HEK293T (cell line): ENCODE measurements around the gene TJAP1.
"Not testable (repeated sequence)": the region's sequence is repeated elsewhere in the genome, so short reads cannot be mapped to it uniquely, and the experiment has no call there.

Source experiments
- CTCF ChIA-PET: fragments of 350-600 bp; formaldehyde crosslinking; extraction: SDS; loops from one replicate; lab custom pipeline; 2021; ENCODE audit warnings: antibody characterized with exemption, inconsistent platforms; lab: Yijun Ruan, JAX
- POLR2A ChIA-PET: fragments of 350-600 bp; formaldehyde crosslinking; extraction: SDS; loops from one replicate; lab custom pipeline; 2020; ENCODE audit warnings: antibody characterized with exemption, inconsistent platforms; lab: Yijun Ruan, JAX
- DNase-seq: peaks from one replicate; pipeline ENCODE4 v3.0.0; 2012; ENCODE audit warnings: mixed read lengths; ENCODE audit errors: extremely low spot score
- ARNT ChIP-seq: fragments of 450-650 bp; IDR thresholded peaks from 2 replicates; pipeline ENCODE4 v1.6.1; 2017; ENCODE audit warnings: mild to moderate bottlenecking
- BHLHE40 ChIP-seq: fragments of 450-650 bp; IDR thresholded peaks from 2 replicates; pipeline ENCODE4 v1.6.1; 2016; ENCODE audit warnings: mild to moderate bottlenecking, moderate library complexity, borderline replicate concordance
- CTBP1 ChIP-seq: fragments of 450-650 bp; IDR thresholded peaks from 2 replicates; pipeline ENCODE4 v1.6.1; 2016; ENCODE audit warnings: borderline replicate concordance
- ELF4 ChIP-seq: fragments of 450-650 bp; IDR thresholded peaks from 2 replicates; pipeline ENCODE4 v1.6.1; 2017; ENCODE audit warnings: antibody characterized with exemption
- FOXA1 ChIP-seq: fragments of 450-650 bp; IDR thresholded peaks from 2 replicates; pipeline ENCODE4 v1.6.1; 2016; ENCODE audit warnings: mild to moderate bottlenecking
- FOXK2 ChIP-seq: fragments of 450-650 bp; IDR thresholded peaks from 2 replicates; pipeline ENCODE4 v1.6.1; 2016; ENCODE audit warnings: mild to moderate bottlenecking
- FOXM1 ChIP-seq: fragments of 450-650 bp; IDR thresholded peaks from 2 replicates; pipeline ENCODE4 v1.6.1; 2017; ENCODE audit warnings: mild to moderate bottlenecking, borderline replicate concordance
- HDGF ChIP-seq: fragments of 450-650 bp; IDR thresholded peaks from 2 replicates; pipeline ENCODE4 v1.6.1; 2017; ENCODE audit warnings: antibody characterized with exemption, borderline replicate concordance
- L3MBTL2 ChIP-seq: fragments of 450-650 bp; conservative IDR thresholded peaks from 2 replicates; pipeline ENCODE4 v1.6.1; 2016; ENCODE audit warnings: mild to moderate bottlenecking
- LEF1 ChIP-seq: fragments of 450-650 bp; IDR thresholded peaks from 2 replicates; pipeline ENCODE4 v1.6.1; 2017; ENCODE audit warnings: mild to moderate bottlenecking, borderline replicate concordance
- NFRKB ChIP-seq: fragments of 450-650 bp; IDR thresholded peaks from 2 replicates; pipeline ENCODE4 v1.6.1; 2016; ENCODE audit warnings: mild to moderate bottlenecking, moderate library complexity
- SP1 ChIP-seq: fragments of 450-650 bp; IDR thresholded peaks from 2 replicates; pipeline ENCODE4 v1.6.1; 2017
- SUZ12 ChIP-seq: fragments of 450-650 bp; IDR thresholded peaks from 2 replicates; pipeline ENCODE4 v1.6.1; 2016; ENCODE audit warnings: mild to moderate bottlenecking
- TARDBP ChIP-seq: fragments of 450-650 bp; IDR thresholded peaks from 2 replicates; pipeline ENCODE4 v1.6.1; 2016
- ZNF384 ChIP-seq: fragments of 450-650 bp; IDR thresholded peaks from 2 replicates; pipeline ENCODE4 v1.6.1; 2016
- TF ChIP-seq, protein P1 (sequence below): fragments of 450-650 bp; IDR thresholded peaks from 2 replicates; pipeline ENCODE4 v1.6.1; 2016

TJAP1 gene

DNA sequence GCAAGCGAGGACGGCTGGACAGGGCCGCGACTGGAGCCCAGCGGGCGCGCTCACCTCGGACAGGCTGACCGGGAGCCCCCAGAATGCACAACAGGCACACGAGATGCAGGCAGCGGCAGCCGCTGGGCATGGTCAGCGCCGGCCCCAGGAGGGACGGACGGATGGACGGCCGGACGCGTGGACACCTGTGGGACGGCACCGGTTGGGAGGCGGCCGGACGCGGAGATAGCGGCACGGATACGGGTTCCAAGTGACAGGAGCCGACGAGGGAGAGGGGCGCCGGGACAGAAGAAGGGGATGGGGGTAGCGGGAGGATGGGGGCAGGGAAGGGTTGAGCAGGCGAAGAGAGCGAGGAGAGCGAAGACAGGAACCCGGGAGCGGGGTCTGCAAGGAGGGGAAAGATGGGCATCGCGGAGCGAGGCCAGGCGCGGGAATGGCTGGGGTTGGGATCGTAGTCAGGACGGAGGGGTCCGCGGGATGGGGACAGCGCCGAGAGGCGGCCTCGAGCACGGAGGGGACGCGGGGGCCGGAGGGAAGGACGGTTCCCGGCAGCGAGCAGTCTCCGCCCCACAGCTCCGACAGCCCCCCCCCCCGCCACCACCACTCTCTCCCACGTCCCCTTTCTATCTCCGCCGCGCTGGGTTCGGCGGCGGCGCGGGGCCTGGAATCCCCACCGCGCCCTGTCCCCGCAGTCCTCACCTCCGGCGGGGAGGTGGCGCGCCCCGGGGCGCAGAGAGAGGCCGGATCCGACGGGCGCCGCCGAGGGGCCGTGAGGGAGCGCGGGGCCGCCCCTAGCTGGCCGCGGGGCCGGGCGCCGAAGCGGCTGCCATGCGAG lies 22.5 kb upstream of the TJAP1 start:
- POLR2A ChIA-PET, result interaction anchor here (0.6 to 2.4 kb wide), 2 partner anchors 22 to 51 kb away, joined by 3 to 18 read pairs; partner anchors contain the start of gene TJAP1

DNA sequence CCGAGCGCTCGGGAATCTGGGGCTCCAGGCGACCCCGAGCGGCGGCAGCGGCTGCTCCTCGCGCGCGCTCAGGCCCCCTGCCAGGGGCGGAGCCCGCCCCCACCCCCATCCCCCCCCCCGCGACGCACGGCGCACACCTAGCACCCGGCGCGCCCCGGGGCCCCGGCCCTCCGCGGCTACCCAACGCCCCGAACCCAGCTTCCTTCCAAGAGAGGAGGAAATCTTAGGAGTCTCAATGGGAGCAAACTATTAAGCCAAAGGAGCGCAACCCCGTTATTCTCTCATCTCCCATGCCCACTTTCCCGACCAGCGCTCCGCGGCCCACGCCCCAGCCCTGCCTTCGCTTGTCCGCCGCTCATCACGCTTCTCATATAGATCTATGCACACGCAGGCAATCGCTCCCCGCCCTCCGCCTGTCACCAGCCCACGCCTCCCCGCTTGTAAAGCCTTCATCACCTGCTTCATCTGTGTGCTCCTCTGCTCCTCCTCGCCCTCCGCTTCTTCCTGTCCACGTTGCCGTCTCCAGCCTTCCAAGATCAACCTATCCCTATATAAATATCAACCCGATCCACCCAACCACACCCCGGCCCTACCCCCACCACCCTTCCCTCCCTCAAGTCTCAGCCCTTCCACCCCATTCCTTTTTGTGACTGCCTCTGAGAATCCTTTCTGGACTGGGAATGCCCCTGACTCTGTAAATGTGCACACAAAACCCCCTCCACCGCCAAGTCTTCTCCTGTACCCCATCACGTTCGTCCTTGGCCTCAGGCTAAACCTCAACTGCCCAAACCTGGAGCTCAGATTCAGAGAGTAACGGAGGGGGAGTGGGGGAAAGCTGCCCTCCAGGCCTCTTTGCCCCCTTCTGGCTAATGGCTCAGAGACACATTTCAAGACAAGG lies 21.6 kb upstream of the TJAP1 start, which contains the start of gene DLK2:
Gene DLK2 (minus strand): TSS at position 18 of the 898 bp plus-strand sequence. CDS start 723 bp downstream, outside the sequence.
- ChIA-PET POLR2A (interaction anchor here (0.6 to 2.4 kb wide), 5 partner anchors 21 to 174 kb away, joined by 3 to 18 read pairs (median 3); partner anchors contain the start of genes TJAP1 and ZNF318), CTCF (interaction anchor here (1.1 to 1.6 kb wide), 4 partner anchors 37 to 51 kb away, joined by 3 to 5 read pairs (median 4); no protein-coding TSS in a partner anchor)
- 0 out of 2 replicates have a peak, but pooled peaks have one; percentile 27 for TF ChIP-seq CTBP1
- no peak for TF ChIP-seq L3MBTL2
- TF ChIP-seq, protein P1, sequence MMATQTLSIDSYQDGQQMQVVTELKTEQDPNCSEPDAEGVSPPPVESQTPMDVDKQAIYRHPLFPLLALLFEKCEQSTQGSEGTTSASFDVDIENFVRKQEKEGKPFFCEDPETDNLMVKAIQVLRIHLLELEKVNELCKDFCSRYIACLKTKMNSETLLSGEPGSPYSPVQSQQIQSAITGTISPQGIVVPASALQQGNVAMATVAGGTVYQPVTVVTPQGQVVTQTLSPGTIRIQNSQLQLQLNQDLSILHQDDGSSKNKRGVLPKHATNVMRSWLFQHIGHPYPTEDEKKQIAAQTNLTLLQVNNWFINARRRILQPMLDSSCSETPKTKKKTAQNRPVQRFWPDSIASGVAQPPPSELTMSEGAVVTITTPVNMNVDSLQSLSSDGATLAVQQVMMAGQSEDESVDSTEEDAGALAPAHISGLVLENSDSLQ, result peak; percentile 52; the same call in 1 of the 2 replicates
- no peak for TF ChIP-seq TARDBP
- TF ChIP-seq ARNT, result no peak
- no peak for TF ChIP-seq ELF4
- DNase-seq, result peak; percentile 52

More for the DNA sequence above, 22.5 kb upstream of the TJAP1 start:
- CTCF ChIA-PET, result interaction anchor here (1.2 to 1.6 kb wide), 2 partner anchors 42 to 51 kb away, joined by 3 to 5 read pairs; no protein-coding TSS in a partner anchor
- TF ChIP-seq ARNT (no peak), SP1 (no peak), TARDBP (no peak), NFRKB (no peak), L3MBTL2 (peak; percentile 35), ZNF384 (no peak), HDGF (no peak)
- TF ChIP-seq, protein P1, result no peak
- DNase-seq, result peak; percentile 82

DNA sequence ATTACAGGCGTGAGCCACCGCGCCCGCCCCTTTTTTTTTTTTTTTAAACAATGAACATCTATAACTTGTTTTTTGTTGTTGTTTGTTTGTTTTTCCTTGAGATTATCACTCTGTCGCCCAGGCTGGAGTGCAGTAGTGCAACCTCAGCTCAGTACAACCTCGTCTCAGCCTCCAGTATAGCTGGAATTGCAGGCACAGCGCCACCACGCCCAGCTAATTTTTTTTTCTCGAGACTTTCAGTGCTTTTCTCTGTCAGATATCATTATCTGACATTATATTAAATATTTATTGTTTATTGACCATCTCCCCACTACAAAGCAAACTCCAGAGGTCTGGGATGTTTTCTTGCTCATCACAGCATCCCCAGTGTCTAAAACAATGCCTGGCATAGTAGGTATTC lies 19.7 kb upstream of the TJAP1 start:
- CTCF ChIA-PET, result interaction anchor here (0.6 to 0.9 kb wide), 3 partner anchors 48 to 189 kb away, joined by 4 to 6 read pairs (median 5); no protein-coding TSS in a partner anchor
- POLR2A ChIA-PET, result no interaction called here
- no peak for DNase-seq
- TF ChIP-seq TARDBP, result no peak
- TF ChIP-seq SUZ12, result no peak
- TF ChIP-seq FOXM1, result no peak
- TF ChIP-seq CTBP1, result no peak
- TF ChIP-seq L3MBTL2, result no peak
- peak; percentile 39; the same call in 1 of the 2 replicates for TF ChIP-seq ZNF384

DNA sequence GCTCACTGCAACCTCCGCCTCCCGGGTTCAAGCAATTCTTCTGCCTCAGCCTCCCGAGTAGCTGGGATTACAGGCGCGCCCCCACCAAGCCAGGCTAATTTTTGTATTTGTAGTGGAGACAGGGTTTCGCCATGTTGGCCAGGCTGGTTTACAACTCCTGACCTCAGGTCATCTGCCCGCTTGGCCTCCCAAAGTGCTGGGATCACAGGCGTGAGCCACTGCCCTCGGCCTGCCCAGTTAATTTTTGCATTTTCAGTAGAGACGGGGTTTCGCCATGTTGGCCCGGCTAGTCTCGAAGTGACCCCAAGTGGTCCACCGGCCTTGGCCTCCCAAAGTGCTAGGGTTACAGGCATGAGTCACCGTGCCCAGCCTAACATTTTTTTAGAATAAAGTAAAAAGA lies 19.2 kb upstream of the TJAP1 start:
- POLR2A ChIA-PET, CTCF ChIA-PET, DNase-seq: not testable (repeated sequence)

DNA sequence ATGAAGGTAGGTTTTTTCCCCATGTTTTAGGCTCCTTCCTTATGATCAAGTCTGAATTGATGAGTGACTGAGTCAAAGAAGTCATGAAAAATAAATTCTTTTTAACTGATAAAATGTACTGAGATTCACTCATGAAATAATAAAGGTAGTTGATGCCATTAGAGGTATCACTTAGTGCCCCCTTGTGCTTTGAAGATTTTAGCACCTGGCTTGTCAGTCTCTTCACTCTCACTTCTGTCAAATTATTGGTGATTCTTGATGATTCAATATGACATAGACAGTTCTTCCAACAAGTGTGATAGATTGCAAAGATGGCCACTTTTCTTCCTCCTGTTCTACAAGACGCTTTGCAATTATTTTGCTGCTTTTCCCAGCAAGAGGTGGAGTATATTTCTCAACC lies 17.8 kb upstream of the TJAP1 start:
- TF ChIP-seq HDGF (no peak), FOXM1 (no peak), ZNF384 (no peak), L3MBTL2 (no peak), SUZ12 (no peak), CTBP1 (no peak), LEF1 (no peak), FOXA1 (no peak), ARNT (no peak)
- TF ChIP-seq, protein P1, result no peak
- ChIA-PET CTCF (interaction anchor here (0.9 to 1.0 kb wide), 2 partner anchors 46 to 48 kb away, joined by 3 to 4 read pairs; no protein-coding TSS in a partner anchor), POLR2A (interaction anchor here (1.1 to 1.4 kb wide), 3 partner anchors 34 to 90 kb away, joined by 3 to 4 read pairs (median 3); partner anchors contain the start of gene ZNF318)
- no peak for DNase-seq

DNA sequence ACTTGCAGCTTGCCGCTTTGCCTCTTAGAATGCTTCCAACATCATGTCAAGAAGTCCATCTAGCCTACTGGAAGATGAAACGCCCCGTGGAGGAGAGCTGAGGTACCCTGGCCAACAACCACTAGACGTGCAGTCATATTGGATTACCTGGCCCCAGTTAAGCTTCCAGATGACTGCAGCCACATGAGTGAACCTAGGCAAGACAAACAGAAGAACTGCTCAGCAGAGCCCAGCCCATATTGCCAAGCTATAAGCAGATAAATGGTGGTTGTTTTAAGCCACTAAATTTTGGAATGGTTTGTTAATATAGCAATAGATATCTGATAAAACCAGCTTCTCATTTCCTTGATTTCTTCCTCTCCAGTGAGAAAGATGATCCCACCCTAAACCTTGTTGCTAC lies 17.3 kb upstream of the TJAP1 start:
- ChIA-PET CTCF (interaction anchor here (0.9 to 1.0 kb wide), 2 partner anchors 46 to 47 kb away, joined by 3 to 4 read pairs; no protein-coding TSS in a partner anchor), POLR2A (interaction anchor here (1.1 to 1.4 kb wide), 3 partner anchors 33 to 91 kb away, joined by 3 to 4 read pairs (median 3); partner anchors contain the start of gene ZNF318)

More for the DNA sequence above, 17.3 kb upstream of the TJAP1 start:
- no peak for DNase-seq
- TF ChIP-seq FOXK2 (no peak), L3MBTL2 (no peak), FOXA1 (no peak), SUZ12 (no peak), FOXM1 (no peak), BHLHE40 (no peak), SP1 (no peak), TARDBP (no peak), ZNF384 (no peak), CTBP1 (no peak), ELF4 (no peak), NFRKB (no peak), LEF1 (no peak), ARNT (no peak), HDGF (no peak)
- TF ChIP-seq, protein P1, result no peak
